Measurements from ENCODE around the gene OTOP2. TPM values are rescaled to one million over a fixed set of nuclear protein-coding genes. Genes with fewer than 3 reads are reported as not detected.

The OTOP2 gene
- total and polyA plus RNA-seq, 2 experiments from 2014 or later = not detected

GRCh38 chr17:74925242-74925641, 1.2 kb downstream of the OTOP2 start:
- no peak overlapping the region for H3K4me2 ChIP-seq (ENCODE audit: unreplicated experiment)
- in situ Hi-C loops (cut with MboI) = no loop called here
- H3K9me2 ChIP-seq (ENCODE audit: insufficient read depth) = no peaks in the 10 kb centered on the region
- no peaks in the 10 kb centered on the region for H3K79me2 ChIP-seq (ENCODE audit: insufficient read depth)
- H3K4me3 ChIP-seq = no peak overlapping the region
- no peaks in the 10 kb centered on the region for H3K36me3 ChIP-seq (ENCODE audit: low read depth)
- DNase-seq = no peak
- WGBS, 2 experiments (ENCODE audit: low coverage in 1 of 2, low lambda C conversion rate in 2 of 2, missing lambda C conversion rate in 2 of 2) = 39 to 40% methylated on average over 2 to 3 of the region's 3 CpGs
- H2AFZ ChIP-seq = no peak overlapping the region
- H4K20me1 ChIP-seq (ENCODE audit: insufficient read depth) = no peaks in the 10 kb centered on the region
- no peaks in the 10 kb centered on the region for H3K9me3 ChIP-seq (ENCODE audit: low read depth)
- no peaks in the 10 kb centered on the region for H3K4me1 ChIP-seq (ENCODE audit: insufficient read depth)
- no peak overlapping the region for H3K9ac ChIP-seq
- TF ChIP-seq EZH2 (IDR thresholded peaks at IDR 0.05; ENCODE audit: insufficient read depth, poor library complexity, severe bottlenecking) (no peak), EZH2phosphoT487 (IDR thresholded peaks at IDR 0.05; ENCODE audit: insufficient read depth, low read depth) (no peak)
- peaks cover 71% of the 10 kb centered on the region for H3K27me3 ChIP-seq (replicated peaks; ENCODE audit: insufficient read depth)
- H3K27ac ChIP-seq = no peak overlapping the region
- no peaks in the 10 kb centered on the region for H3F3A ChIP-seq (ENCODE audit: insufficient read depth)

- Histone ChIP-seq H3K9me3 (ENCODE audit: low read depth) (no peaks in the 10 kb centered on the region), H3K4me3 (no peak overlapping the region), H3F3A (ENCODE audit: insufficient read depth) (no peaks in the 10 kb centered on the region), H3K4me2 (ENCODE audit: unreplicated experiment) (no peak overlapping the region), H2AFZ (no peak overlapping the region), H3K27me3 (replicated peaks; ENCODE audit: insufficient read depth) (peaks cover 63% of the 10 kb centered on the region), H3K9ac (no peak overlapping the region), H3K27ac (no peak overlapping the region), H3K79me2 (ENCODE audit: insufficient read depth) (no peaks in the 10 kb centered on the region), H4K20me1 (ENCODE audit: insufficient read depth) (no peaks in the 10 kb centered on the region), H3K36me3 (ENCODE audit: low read depth) (no peaks in the 10 kb centered on the region), H3K4me1 (ENCODE audit: insufficient read depth) (no peaks in the 10 kb centered on the region), H3K9me2 (ENCODE audit: insufficient read depth) (no peaks in the 10 kb centered on the region)
- WGBS, 2 experiments (ENCODE audit: low coverage in 1 of 2, low lambda C conversion rate in 2 of 2, missing lambda C conversion rate in 2 of 2) = 38 to 46% methylated on average over 6 of the region's 6 CpGs
- in situ Hi-C loops (cut with MboI) = no loop called here
- no peak for DNase-seq
- no peak for TF ChIP-seq EZH2phosphoT487 (IDR thresholded peaks at IDR 0.05; ENCODE audit: insufficient read depth, low read depth)
- no peak for TF ChIP-seq EZH2 (IDR thresholded peaks at IDR 0.05; ENCODE audit: insufficient read depth, poor library complexity, severe bottlenecking)
Observed at GRCh38 chr17:74928786-74929185, 4.7 kb downstream of the OTOP2 start.

- H3K36me3 ChIP-seq (ENCODE audit: low read depth) = no peaks in the 10 kb centered on the region
- no peak overlapping the region for H2AFZ ChIP-seq
- TF ChIP-seq EZH2phosphoT487 (IDR thresholded peaks at IDR 0.05; ENCODE audit: insufficient read depth, low read depth) = no peak
- no peak for TF ChIP-seq EZH2 (IDR thresholded peaks at IDR 0.05; ENCODE audit: insufficient read depth, poor library complexity, severe bottlenecking)
- no peaks in the 10 kb centered on the region for H3K4me1 ChIP-seq (ENCODE audit: insufficient read depth)
- no peak overlapping the region for H3K4me3 ChIP-seq
- no peak overlapping the region for H3K4me2 ChIP-seq (ENCODE audit: unreplicated experiment)
- H3K27me3 ChIP-seq (replicated peaks; ENCODE audit: insufficient read depth) = peaks cover 62% of the 10 kb centered on the region
- no peaks in the 10 kb centered on the region for H3F3A ChIP-seq (ENCODE audit: insufficient read depth)
- H3K27ac ChIP-seq = no peak overlapping the region
- H4K20me1 ChIP-seq (ENCODE audit: insufficient read depth) = no peaks in the 10 kb centered on the region
- DNase-seq = no peak
- in situ Hi-C loops (cut with MboI) = no loop called here
- H3K9me3 ChIP-seq (ENCODE audit: low read depth) = no peaks in the 10 kb centered on the region
- no peak overlapping the region for H3K9ac ChIP-seq
- WGBS, 2 experiments (ENCODE audit: low coverage in 1 of 2, low lambda C conversion rate in 2 of 2, missing lambda C conversion rate in 2 of 2) = 70 to 81% methylated on average over 24 of the region's 24 CpGs
- H3K79me2 ChIP-seq (ENCODE audit: insufficient read depth) = no peaks in the 10 kb centered on the region
- no peaks in the 10 kb centered on the region for H3K9me2 ChIP-seq (ENCODE audit: insufficient read depth)
Observed at GRCh38 chr17:74930535-74931036, 6.5 kb downstream of the OTOP2 start.

GRCh38 chr17:74935048-74935447, 11.0 kb downstream of the OTOP2 start:
- no peaks in the 10 kb centered on the region for H3K9me2 ChIP-seq (ENCODE audit: insufficient read depth)
- H3F3A ChIP-seq (ENCODE audit: insufficient read depth) = no peaks in the 10 kb centered on the region
- no peaks in the 10 kb centered on the region for H3K4me1 ChIP-seq (ENCODE audit: insufficient read depth)
- no peak overlapping the region for H3K4me2 ChIP-seq (ENCODE audit: unreplicated experiment)
- H3K27ac ChIP-seq = no peak overlapping the region
- TF ChIP-seq EZH2phosphoT487 (IDR thresholded peaks at IDR 0.05; ENCODE audit: insufficient read depth, low read depth) = no peak
- TF ChIP-seq EZH2 (IDR thresholded peaks at IDR 0.05; ENCODE audit: insufficient read depth, poor library complexity, severe bottlenecking) = no peak
- in situ Hi-C loops (cut with MboI) = no loop called here
- 4 to 5% methylated on average over 2 to 3 of the region's 3 CpGs for WGBS, 2 experiments (ENCODE audit: low coverage in 1 of 2, low lambda C conversion rate in 2 of 2, missing lambda C conversion rate in 2 of 2)
- H3K9me3 ChIP-seq (ENCODE audit: low read depth) = no peaks in the 10 kb centered on the region
- H3K4me3 ChIP-seq = no peak overlapping the region
- no peaks in the 10 kb centered on the region for H3K36me3 ChIP-seq (ENCODE audit: low read depth)
- DNase-seq = no peak
- H3K27me3 ChIP-seq (replicated peaks; ENCODE audit: insufficient read depth) = peaks cover 64% of the 10 kb centered on the region
- no peaks in the 10 kb centered on the region for H4K20me1 ChIP-seq (ENCODE audit: insufficient read depth)
- no peaks in the 10 kb centered on the region for H3K79me2 ChIP-seq (ENCODE audit: insufficient read depth)
- H2AFZ ChIP-seq = no peak overlapping the region
- H3K9ac ChIP-seq = no peak overlapping the region
